Body of pancreas (tissue), 4 donors: ENCODE measurements around the gene ZNF185. TPM values are rescaled to one million over a fixed set of nuclear protein-coding genes. Genes with fewer than 3 reads are reported as not detected.

Source experiments
- ATAC-seq: fragments of 150-250 bp; one replicate; pipeline ENCODE4 v1.9.1; 2016
- DNase-seq, 4 donors: peaks; one replicate each; pipeline ENCODE4 v3.0.0-alpha.2; 2019
- H3K27ac ChIP-seq, 4 donors: fragments of 200-600 bp; sonication (generic); 1 replicate in 3 of 4; 2 replicates in 1 of 4; pipeline versions ENCODE4 v1.5.1 to v1.6.1; 2016 to 2019; ENCODE audit warnings: mild to moderate bottlenecking in 1 of 4, mixed read lengths in 1 of 4, moderate library complexity in 1 of 4
- H3K27me3 ChIP-seq, 2 donors: fragments of 200-600 bp; sonication (generic); one replicate each; pipeline ENCODE4 v1.6.0; 2016; ENCODE audit warnings: mild to moderate bottlenecking in 1 of 2
- H3K36me3 ChIP-seq, 2 donors: fragments of 200-600 bp; sonication (generic); replicated peaks in 1 of 2; 2 replicates each; pipeline ENCODE4 v1.5.1; 2016; ENCODE audit warnings: low read depth in 2 of 2; ENCODE audit not compliant: insufficient read depth in 1 of 2
- H3K4me1 ChIP-seq: fragments of 200-600 bp; sonication (generic); one replicate; pipeline ENCODE4 v1.6.0; 2016
- H3K4me3 ChIP-seq, 2 donors: fragments of 200-600 bp; sonication (generic); 1 replicate in 1 of 2; 2 replicates in 1 of 2; pipeline ENCODE4 v1.5.1; 2016 to 2019
- H3K9me3 ChIP-seq, 3 donors: fragments of 200-600 bp; sonication (generic); 1 replicate in 2 of 3; 2 replicates in 1 of 3; pipeline ENCODE4 v1.5.1; 2016
- POLR2A ChIP-seq, 3 donors: fragments of 450-650 bp; IDR thresholded peaks; one replicate each; pipeline ENCODE4 v1.6.1; 2016; ENCODE audit warnings: antibody characterized with exemption in 3 of 3, mild to moderate bottlenecking in 2 of 3
- WGBS, 2 donors: methylation state at CpG; one replicate each; pipeline ENCODE4 v1.1.5; 2017; 5-methylcytosine and 5-hydroxymethylcytosine counted together
- intact Hi-C: fragments of 100-400 bp; cut with DNase I; formaldehyde crosslinking; loops from one replicate; pipeline ENCODE4 v1.15.1; 2023
- total RNA-seq, 2 donors: library from RNA; depleted of rRNA; stranded (reverse); fragments of >200 nt; gene quantifications; one replicate each; pipeline ENCODE4 v1.1.0, GENCODE V29; 2016
- TF ChIP-seq, protein P1 (sequence below), 7 experiments: fragments of 450-650 bp in 4 of 7; fragments of 200-600 bp in 3 of 7; sonication (generic) in 3 of 7; IDR thresholded peaks; one replicate each; pipeline ENCODE4 v1.5.1; 2016 to 2019; ENCODE audit warnings: antibody characterized with exemption in 7 of 7

ZNF185 gene
- total RNA-seq, 2 donors from 2014 or later, result 2.0 to 6.5 TPM

DNA sequence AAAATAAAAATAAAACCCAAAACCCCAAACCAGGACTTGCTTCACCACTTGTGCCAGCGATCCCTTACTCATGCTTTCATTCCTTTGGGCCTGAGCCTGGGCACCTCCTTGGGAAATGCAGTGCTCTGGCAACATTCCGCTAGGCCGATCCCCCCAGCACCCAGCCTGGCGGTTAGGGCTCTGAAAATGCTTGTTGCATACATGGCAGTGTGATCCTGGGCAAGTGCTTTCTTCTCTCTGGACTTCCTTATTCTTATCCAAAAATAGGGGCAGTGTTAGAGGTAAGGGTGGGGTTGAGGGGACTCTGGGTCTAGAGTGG, 4.6 kb downstream of the ZNF185 start:
- H3K4me3 ChIP-seq, result no peak overlapping the region
- no peaks in the 10 kb centered on the region for H3K36me3 ChIP-seq
- DNase-seq (no peak), ATAC-seq (no peak)
- intact Hi-C loops, result no loop called here
- TF ChIP-seq, protein P1, sequence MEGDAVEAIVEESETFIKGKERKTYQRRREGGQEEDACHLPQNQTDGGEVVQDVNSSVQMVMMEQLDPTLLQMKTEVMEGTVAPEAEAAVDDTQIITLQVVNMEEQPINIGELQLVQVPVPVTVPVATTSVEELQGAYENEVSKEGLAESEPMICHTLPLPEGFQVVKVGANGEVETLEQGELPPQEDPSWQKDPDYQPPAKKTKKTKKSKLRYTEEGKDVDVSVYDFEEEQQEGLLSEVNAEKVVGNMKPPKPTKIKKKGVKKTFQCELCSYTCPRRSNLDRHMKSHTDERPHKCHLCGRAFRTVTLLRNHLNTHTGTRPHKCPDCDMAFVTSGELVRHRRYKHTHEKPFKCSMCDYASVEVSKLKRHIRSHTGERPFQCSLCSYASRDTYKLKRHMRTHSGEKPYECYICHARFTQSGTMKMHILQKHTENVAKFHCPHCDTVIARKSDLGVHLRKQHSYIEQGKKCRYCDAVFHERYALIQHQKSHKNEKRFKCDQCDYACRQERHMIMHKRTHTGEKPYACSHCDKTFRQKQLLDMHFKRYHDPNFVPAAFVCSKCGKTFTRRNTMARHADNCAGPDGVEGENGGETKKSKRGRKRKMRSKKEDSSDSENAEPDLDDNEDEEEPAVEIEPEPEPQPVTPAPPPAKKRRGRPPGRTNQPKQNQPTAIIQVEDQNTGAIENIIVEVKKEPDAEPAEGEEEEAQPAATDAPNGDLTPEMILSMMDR (IDR thresholded peaks at IDR 0.05), result no peak
- no peak for TF ChIP-seq POLR2A (IDR thresholded peaks at IDR 0.05)
- H3K4me1 ChIP-seq, result peaks cover 4% of the 10 kb centered on the region
- H3K9me3 ChIP-seq, result no peaks in the 10 kb centered on the region
- no peaks in the 10 kb centered on the region for H3K27me3 ChIP-seq
- no peak overlapping the region for H3K27ac ChIP-seq
- WGBS, 2 donors, result 78 to 85% methylated on average over 2 to 4 of the region's 4 CpGs

DNA sequence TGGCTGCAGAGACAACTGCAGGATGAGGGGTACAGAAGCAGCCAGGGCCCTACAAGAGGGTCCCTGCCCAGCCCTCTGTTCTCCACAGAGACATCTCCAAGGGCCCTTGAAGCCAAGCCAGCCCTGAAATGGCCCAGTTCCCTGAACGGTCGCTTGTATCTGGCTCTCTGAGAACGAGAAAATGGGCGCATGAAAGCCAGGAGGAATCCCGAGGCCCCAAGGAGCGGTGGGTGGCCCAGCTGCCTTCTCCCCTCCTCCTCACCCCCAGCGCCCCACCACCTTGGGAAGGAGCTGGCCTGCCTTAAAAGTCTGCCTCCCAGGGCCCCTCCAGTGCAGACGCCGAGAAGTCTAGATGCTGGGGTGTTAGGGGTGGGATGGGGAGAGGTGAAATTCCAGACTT, 5.7 kb downstream of the ZNF185 start:
- no peaks in the 10 kb centered on the region for H3K36me3 ChIP-seq
- TF ChIP-seq, protein P1 (IDR thresholded peaks at IDR 0.05), result no peak
- no peak for TF ChIP-seq POLR2A (IDR thresholded peaks at IDR 0.05)
- no peak overlapping the region for H3K4me3 ChIP-seq
- WGBS, 2 donors, result 40 to 59% methylated on average over 2 to 3 of the region's 9 CpGs
- H3K9me3 ChIP-seq, result no peaks in the 10 kb centered on the region
- DNase-seq, result no peak
- intact Hi-C loops, result no loop called here
- H3K4me1 ChIP-seq, result no peaks in the 10 kb centered on the region
- no peaks in the 10 kb centered on the region for H3K27me3 ChIP-seq
- no peak overlapping the region for H3K27ac ChIP-seq
- no peak for ATAC-seq

GRCh38 chrX:152904151-152905080, 6.5 kb downstream of the ZNF185 start:
- H3K36me3 ChIP-seq, result no peaks in the 10 kb centered on the region
- no peak overlapping the region for H3K27ac ChIP-seq
- peak; percentile 68 for ATAC-seq
- no peaks in the 10 kb centered on the region for H3K4me1 ChIP-seq
- H3K27me3 ChIP-seq, result no peaks in the 10 kb centered on the region
- H3K4me3 ChIP-seq, result no peak overlapping the region
- peak; percentile 43 to 70 (median 47) for DNase-seq
- H3K9me3 ChIP-seq, result no peaks in the 10 kb centered on the region
- no peak for TF ChIP-seq POLR2A (IDR thresholded peaks at IDR 0.05)
- TF ChIP-seq, protein P1 (IDR thresholded peaks at IDR 0.05), result peak; percentile 52 to 66 (median 59)
- WGBS, 2 donors, result 15 to 60% methylated on average over 1 to 14 of the region's 20 CpGs
- intact Hi-C loops, result no loop called here

- intact Hi-C loops, result no loop called here
- no peak for ATAC-seq
- TF ChIP-seq, protein P1 (IDR thresholded peaks at IDR 0.05), result no peak
- no peak for TF ChIP-seq POLR2A (IDR thresholded peaks at IDR 0.05)
- H3K4me3 ChIP-seq, result no peak overlapping the region
- H3K27ac ChIP-seq, result no peak overlapping the region
- peak in 1 of 4 donors; percentile 5 for DNase-seq
- H3K9me3 ChIP-seq, result no peaks in the 10 kb centered on the region
- no peaks in the 10 kb centered on the region for H3K36me3 ChIP-seq
- WGBS, 2 donors, result 20 to 42% methylated on average over 1 to 8 of the region's 8 CpGs
- H3K4me1 ChIP-seq, result no peaks in the 10 kb centered on the region
- no peaks in the 10 kb centered on the region for H3K27me3 ChIP-seq
Observed at GRCh38 chrX:152905081-152905420, 7.2 kb downstream of the ZNF185 start.
